Hematopoietic multipotent progenitor cell (in vitro differentiated cells): ENCODE data around the gene NUCB1. TPM values are rescaled to one million over a fixed set of nuclear protein-coding genes. Genes with fewer than 3 reads are reported as not detected.
"Not testable (repeated sequence)": the region's sequence is repeated elsewhere in the genome, so short reads cannot be mapped to it uniquely, and the experiment has no call there.

ENCODE experiments used
- DNase-seq, 3 donors: peaks; one replicate each; pipeline ENCODE4 v3.0.0-alpha.2; 2011 to 2015; ENCODE audit warnings: low read depth in 2 of 3, low spot score in 2 of 3
- total RNA-seq: library from RNA; depleted of rRNA; stranded (reverse); fragments of >200 nt; gene quantifications from one replicate; pipeline ENCODE4 v1.2.3, GENCODE V29; 2012

Gene NUCB1
- total RNA-seq, 1 donor, result 235 TPM

DNA sequence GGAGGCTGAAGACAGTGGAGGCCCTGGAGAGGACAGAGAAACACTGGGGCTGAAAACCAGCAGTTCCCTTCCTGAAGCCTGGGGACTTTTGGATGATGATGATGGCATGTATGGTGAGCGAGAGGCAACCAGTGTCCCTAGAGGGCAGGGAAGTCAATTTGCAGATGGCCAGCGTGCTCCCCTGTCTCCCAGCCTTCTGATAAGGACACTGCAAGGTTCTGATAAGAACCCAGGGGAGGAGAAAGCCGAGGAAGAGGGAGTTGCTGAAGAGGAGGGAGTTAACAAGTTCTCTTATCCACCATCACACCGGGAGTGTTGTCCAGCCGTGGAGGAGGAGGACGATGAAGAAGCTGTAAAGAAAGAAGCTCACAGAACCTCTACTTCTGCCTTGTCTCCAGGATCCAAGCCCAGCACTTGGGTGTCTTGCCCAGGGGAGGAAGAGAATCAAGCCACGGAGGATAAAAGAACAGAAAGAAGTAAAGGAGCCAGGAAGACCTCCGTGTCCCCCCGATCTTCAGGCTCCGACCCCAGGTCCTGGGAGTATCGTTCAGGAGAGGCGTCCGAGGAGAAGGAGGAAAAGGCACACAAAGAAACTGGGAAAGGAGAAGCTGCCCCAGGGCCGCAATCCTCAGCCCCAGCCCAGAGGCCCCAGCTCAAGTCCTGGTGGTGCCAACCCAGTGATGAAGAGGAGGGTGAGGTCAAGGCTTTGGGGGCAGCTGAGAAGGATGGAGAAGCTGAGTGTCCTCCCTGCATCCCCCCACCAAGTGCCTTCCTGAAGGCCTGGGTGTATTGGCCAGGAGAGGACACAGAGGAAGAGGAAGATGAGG is 26.4 kb upstream of the NUCB1 start:
- DNase-seq, result peak in 1 of 3 donors; percentile 35

DNA sequence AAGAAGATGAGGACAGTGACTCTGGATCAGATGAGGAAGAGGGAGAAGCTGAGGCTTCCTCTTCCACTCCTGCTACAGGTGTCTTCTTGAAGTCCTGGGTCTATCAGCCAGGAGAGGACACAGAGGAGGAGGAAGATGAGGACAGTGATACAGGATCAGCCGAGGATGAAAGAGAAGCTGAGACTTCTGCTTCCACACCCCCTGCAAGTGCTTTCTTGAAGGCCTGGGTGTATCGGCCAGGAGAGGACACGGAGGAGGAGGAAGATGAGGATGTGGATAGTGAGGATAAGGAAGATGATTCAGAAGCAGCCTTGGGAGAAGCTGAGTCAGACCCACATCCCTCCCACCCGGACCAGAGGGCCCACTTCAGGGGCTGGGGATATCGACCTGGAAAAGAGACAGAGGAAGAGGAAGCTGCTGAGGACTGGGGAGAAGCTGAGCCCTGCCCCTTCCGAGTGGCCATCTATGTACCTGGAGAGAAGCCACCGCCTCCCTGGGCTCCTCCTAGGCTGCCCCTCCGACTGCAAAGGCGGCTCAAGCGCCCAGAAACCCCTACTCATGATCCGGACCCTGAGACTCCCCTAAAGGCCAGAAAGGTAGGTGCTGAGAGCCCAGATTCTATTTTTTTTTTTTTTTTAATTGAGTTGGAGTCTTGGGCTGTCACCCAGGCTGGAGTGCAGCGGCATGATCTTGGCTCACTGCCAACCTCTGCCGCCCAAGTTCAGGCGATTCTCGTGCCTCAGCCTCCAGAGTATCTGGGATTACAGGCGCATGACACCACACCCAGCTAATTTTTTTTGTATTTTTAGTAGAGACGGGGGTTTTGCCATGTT is 25.6 kb upstream of the NUCB1 start:
- DNase-seq, result no peak

DNA sequence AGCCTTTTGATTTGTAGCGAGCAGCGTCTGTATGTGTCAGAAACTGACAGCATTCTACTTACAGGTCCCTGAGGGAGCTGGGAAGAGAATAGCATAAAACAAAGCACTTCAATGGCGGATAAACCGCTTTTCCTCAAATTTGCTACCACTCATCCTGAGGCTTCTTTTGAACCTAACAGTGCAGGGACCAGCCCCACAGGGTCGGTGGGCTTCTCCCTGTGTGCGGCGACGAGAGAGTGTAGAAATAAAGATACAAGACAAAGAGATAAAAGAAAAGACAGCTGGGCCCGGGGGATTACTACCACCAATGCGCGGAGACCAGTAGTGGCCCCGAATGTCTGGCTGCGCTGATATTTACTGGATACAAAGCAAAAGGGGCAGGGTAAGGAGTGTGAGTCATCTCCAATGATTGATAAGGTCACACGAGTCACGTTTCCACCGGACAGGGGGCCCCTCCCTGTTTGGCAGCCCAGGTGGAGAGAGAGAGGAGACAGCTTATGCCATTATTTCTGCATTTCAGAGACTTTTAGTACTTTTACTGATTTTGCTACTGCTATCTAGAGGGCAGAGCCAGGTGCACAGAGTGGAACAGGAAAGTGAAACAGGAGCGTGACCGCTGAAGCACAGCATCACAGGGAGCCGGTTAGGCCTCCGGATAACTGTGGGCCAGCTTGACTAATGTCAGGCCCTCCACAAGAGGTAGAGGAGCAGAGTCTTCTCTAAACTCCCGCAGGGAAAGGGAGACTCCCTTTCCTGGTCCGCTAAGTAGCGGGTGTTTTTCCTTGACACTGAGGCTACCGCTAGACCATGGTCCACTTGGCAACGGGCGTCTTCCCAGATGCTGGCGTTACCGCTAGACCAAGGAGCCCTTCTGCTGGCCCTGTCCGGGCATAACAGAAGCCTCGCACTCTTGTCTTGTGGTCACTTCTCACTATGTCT is 23.8 kb upstream of the NUCB1 start:
- DNase-seq, result peak in 1 of 3 donors; percentile 46

DNA sequence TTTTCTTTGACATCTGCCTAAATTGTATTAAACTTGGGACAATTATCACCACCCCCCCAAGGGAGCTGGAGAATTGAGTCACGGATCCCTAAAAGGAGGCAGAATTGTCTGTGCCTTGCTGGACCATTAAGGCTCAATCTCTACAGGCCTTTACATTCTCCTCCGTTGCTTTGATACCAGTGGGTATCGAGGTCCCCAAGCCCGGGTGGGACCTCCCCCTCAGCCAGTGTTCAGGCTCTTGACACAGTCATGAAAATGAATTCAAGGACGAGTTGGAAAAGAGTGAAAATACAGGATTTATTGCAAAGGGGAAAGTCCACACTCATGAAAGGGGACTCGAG is 22.3 kb upstream of the NUCB1 start:
- no peak for DNase-seq

DNA sequence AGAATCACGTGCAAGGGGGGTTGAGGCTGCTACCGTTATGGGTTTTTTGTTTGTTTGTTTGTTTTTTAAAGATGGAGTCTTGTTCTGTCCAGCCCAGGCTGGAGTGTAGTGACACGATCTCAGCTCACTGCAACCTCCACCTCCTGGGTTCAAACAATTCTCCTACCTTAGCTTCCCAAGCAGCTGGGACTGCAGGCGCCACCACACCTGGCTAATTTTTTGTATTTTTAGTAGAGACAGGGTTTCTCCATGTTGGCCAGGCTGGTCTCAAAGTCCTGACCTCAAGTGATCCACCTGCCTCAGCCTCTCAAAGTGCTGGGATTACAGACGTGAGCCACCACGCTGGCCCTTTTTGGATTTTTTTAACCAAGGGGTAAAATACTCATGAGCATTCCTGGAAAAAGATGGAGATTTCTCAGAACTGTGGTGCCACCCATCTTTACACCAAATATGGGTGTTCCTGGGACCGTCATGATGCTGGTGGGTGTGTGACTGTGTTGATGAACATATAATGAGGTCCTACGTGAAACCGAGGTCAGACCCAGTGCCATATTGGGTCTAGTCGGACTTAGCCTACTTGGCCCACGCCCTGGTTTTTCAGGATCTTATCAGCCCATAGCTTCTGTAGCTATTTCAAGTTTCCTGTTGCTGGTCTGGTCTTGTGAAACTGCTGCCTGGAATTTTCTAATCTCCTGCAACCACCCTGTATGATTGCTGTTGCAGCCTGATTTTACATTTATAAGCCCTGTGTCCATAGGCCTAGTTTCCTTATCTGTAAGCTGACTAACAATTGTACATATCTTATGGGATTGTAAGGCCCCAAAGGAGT is 21.7 kb upstream of the NUCB1 start:
- DNase-seq, result peak in 2 of 3 donors; percentile 44 to 66

DNA sequence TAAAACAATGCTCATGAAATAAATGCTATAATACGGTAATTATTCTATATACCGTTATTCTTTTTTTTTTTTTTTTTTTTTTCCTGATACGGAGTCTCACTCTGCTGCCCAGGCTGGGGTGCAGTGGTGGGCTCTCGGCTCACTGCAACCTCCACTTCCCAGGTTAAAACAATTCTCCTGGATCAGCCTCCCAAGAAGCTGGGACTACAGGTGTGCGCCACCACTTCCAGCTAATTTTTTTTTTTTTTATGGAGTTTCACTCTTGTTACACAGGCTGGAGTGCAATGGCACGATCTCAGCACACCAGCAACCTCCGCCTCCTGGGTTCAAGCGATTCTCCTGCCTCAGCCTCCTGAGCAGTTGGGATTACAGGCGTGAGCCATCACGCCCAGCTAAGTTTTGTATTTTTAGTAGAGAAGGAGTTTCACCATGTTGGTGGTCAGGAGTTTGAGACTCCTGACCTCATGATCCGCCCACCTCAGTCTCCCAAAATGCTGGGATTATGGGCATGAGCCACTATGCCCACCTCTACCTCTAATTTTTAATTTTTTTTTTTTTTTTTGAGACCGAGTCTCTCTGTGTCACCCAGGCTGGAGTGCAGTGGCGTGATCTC is 21.0 kb upstream of the NUCB1 start:
- no peak for DNase-seq

DNA sequence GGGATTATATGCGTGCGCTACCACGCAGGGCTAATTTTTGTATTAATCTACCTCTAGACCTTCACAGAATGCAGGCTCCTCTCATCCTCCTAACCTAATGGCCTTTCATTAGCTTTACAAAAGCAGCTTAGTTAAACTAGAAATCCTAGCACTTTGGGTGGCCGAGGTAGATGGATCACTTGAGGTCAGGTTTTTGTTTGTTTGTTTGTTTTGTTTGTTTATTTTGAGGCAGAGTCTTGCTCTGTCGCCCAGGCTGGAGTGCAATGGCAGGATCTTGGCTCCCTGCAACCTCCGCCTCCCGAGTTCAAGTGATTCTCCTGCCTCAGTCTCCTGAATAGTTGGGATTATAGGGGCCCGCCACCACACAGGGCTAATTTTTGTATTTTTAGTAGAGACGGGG is 20.4 kb upstream of the NUCB1 start:
- DNase-seq, result not testable (repeated sequence)

DNA sequence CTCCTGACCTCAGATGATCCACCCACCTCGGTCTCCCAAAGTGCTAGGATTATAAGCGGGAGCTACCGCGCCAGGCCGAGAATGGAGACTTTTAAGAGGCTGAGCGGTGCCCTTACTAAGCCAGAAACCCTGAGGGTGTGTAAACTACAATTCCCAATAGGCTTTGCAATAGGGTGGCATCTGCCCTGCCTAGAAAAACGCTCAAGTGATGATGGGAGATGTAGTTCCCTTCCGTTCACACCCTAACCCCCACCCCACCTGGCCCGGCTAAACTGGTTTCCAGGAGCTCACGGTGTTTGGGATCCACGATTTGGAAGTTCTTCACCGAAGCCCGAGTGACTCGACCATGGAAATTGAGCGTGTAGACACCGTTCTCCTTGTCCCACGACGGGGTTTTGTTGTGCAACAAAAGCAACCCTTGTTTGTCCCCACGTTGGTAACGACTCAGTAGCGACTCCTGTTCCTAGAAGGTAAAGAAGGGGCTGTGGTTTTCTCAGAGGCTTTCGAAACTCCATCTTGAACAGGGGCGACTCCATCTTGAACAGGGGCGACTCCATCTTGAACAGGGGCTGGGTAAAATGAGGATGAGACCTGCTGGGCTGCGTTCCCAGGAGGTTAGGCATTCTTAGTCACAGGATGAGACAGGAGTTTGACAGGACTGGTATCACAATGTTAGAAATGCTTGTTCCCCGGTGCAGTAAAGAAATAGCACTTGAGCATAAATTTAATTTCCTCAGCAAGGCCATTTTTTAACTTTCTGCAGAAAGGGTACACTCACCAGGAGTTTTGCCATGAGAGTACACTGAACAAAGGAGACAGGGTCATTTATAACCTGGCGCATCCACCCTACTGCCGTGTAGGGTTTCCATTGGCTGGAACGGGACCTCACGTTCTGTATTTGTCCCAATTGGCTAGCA is 18.1 kb upstream of the NUCB1 start:
- peak in 1 of 3 donors; percentile 49 for DNase-seq

DNA sequence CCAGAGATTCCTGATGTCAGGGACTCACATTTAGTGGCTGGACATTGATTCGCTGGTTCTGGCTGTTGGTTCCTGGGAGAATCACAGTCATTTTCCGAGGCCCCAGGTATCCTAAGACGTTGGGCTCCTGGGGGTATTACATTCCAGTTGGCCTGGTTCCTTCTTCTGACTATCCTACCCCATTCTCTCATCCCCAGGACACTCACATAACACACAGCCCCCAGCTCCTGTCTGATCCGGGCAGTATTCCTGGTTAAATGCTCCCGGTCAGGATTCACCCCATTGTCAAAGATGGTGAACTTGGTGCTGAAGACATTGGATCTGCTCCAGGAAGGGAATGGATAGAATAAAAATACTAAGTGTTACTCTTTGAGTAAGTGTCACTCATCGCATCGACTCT is 16.4 kb upstream of the NUCB1 start:
- DNase-seq, result no peak

DNA sequence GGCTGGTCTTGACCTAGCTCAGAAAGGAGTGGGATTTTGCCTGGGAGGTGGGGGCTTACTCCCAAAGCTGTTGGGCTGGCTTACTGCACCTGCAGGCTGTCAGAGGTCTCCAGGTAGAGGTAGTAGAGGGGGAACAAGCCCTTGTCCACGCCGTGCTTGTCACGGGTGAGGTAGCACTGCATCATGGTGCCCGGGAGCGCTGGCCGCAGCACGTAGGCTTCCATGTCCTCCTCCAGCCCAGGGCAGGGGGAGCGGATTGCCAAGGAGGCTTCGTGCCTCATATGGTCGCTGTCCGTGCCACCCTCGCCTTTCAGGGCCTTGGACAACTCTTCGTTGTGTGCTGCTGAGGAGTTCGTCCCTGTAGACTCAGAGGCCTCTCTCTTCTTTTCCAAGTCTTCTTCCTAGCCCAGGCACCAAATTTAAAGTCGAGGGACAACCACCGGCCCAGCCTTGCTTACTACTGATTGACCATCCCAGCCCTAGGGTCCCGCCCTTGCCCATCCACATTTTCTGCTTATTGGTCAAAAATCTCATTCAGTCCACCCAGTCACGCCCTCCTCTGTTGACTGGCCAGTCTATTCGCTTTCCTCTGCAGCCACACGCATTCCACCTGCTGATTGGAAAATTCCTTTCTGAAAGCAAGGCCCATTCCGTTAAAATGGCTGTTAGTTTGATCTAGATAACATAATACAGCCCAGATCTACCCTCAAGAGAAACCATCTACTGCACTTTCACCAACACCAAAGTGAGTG is 12.1 kb upstream of the NUCB1 start:
- DNase-seq, result no peak

DNA sequence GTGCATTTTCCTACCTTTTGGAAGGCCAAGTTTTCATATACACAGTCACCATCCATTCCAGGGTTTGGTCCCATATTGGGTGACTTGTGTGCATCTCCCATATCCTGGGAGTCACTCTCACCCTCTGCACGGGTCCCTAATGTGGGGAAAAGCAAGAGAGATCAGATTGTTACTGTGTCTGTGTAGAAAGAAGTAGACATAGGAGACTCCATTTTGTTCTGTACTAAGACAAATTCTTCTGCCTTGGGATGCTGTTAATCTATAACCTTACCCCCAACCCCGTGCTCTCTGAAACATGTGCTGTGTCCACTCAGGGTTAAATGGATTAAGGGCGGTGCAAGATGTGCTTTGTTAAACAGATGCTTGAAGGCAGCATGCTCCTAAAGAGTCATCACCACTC is 10.6 kb upstream of the NUCB1 start:
- not testable (repeated sequence) for DNase-seq

DNA sequence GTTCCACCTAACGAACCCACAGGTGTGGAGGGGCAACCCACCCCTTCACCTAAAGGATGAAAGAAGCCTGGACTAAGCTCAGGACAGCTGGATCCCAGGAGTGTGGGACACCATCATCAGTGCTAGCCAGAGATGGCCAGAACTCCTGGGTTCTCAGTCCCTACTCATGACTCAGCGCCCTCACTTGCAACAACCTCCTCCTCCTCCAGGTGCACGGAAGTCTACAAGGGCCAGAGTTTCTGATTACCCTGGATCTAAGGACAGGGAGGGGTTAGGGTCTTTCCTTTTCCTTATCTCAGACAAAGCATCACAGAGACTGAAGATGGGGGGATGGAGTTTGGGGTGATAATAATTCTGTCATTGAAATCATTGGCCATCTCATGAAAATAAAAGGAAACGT is 9.6 kb upstream of the NUCB1 start:
- DNase-seq, result no peak

DNA sequence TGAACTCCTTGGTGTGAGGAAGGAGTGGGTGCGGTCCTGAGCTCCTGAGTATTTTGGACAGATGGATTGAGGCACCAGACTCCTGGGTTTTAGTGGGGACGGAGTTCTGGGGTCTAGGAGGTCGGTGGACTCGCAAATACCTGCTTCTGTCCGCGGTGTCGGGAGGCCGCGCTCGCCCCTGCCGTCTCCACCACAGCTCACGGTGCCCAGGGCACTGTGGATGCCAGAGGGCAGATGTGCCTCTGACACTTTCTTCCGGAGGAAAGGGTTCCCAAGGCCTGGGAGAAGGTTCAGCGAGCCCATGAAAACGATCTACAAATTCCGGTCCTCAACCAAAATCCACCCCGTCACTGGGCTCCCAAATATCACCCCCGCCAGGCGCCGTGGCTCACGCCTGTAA is 4.9 kb upstream of the NUCB1 start:
- DNase-seq, result no peak

DNA sequence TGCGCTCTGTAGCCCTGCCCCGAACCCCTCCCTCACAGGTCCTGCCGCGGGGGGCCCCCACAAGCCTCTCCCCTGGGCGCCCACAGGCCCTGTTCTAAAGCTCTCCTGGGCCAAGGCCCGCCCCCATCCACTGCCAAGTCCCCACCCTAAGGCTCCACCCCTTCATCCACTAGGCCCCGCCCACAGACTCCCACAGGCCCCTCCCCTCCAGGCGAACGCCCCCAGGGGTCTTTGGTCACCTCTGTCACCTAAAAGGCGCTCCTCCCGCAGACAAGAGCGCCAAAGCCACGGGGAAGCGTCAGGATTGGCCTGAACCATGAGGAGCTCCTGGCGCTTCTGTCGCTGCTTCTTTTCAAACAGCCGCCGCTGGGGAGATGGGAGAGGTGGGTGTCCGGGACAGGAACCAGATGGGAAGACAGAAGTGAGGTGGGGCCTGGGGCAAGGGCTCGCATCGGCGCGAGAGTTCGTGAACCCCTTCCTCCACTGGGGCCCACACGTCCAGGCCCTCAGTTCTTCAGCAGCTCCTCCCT is 3.9 kb upstream of the NUCB1 start:
- peak in 2 of 3 donors; percentile 74 to 88 for DNase-seq

DNA sequence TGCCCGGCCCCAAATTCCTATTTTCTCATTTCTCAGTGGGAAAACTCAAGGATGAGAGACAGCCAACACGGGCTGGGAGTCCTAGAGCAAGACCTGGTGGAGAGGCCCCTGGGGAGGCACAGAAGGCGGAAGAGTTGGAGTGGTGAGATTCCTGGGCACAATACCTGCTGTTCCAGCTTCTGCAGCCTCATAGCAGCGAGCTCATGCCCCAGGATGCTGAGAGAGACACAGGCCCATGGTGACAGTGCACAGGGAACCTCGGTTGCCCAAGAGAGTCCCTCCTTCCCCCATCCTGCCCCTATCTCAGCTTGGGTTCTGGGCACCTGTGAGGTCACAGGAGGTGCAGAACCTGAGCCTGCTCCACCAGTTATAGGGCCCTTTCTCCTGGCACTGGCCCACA is 2.9 kb upstream of the NUCB1 start:
- DNase-seq, result no peak

DNA sequence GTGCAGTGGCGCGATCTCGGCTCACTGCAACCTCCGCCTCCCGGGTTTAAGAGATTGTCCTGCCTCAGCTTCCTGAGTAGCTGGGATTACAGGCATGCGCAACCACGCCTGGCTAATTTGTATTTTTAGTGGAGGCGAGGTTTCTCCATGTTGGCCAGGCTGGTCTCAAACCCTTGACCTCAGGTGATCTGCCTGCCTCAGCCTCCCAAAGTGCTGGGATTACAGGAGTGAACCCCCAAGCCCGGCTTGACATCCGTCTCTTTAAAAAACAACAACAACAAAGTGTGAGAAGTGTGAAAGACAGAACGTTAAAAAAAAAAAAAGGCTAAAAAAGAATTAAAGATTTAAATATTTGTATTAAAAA is 744 bp upstream of the NUCB1 start:
- DNase-seq, result not testable (repeated sequence)
